Neural cell (in vitro differentiated cells): ENCODE results near the gene UBE4B. TPM values are rescaled to one million over a fixed set of nuclear protein-coding genes. Genes with fewer than 3 reads are reported as not detected.

Source experiments
- H2AFZ ChIP-seq: fragments of 200-600, 300-800 bp; sonication (generic), shearing (Covaris generic); 2 replicates; pipeline ENCODE4 v1.6.0; 2014; ENCODE audit warnings: low read depth, mild to moderate bottlenecking, antibody characterized with exemption, low read length, moderate library complexity
- H3F3A ChIP-seq: fragments of 200-600 bp; shearing (Covaris generic); 2 replicates; pipeline ENCODE4 v1.6.1; 2016; ENCODE audit warnings: mild to moderate bottlenecking, moderate library complexity, mixed read lengths, antibody characterized with exemption, low read length; ENCODE audit not compliant: insufficient read depth, poor library complexity, severe bottlenecking
- H3K27ac ChIP-seq: fragments of 200-600, 300-800 bp; sonication (generic), shearing (Covaris generic); 2 replicates; pipeline ENCODE4 v1.5.1; 2014; ENCODE audit warnings: mild to moderate bottlenecking, low read length, moderate library complexity
- H3K27me3 ChIP-seq: fragments of 300-800, 200-600 bp; sonication (generic), shearing (Covaris generic); 2 replicates; pipeline ENCODE4 v1.6.0; 2014; ENCODE audit warnings: mild to moderate bottlenecking, low read depth, low read length, moderate library complexity; ENCODE audit not compliant: insufficient read depth
- H3K36me3 ChIP-seq: fragments of 300-800, 200-600 bp; sonication (generic), shearing (Covaris generic); 2 replicates; pipeline ENCODE4 v1.5.1; 2014; ENCODE audit warnings: mild to moderate bottlenecking, antibody characterized with exemption, low read length, moderate library complexity; ENCODE audit not compliant: insufficient read depth
- H3K4me2 ChIP-seq: fragments of 300-800, 200-600 bp; sonication (generic), shearing (Covaris generic); 2 replicates; pipeline ENCODE4 v1.6.0; 2014; ENCODE audit warnings: mild to moderate bottlenecking, low read length
- H3K4me3 ChIP-seq: fragments of 300-800, 200-600 bp; sonication (generic), shearing (Covaris generic); 2 replicates; pipeline ENCODE4 v1.5.1; 2014; ENCODE audit warnings: mild to moderate bottlenecking, low read length, moderate library complexity
- H3K79me2 ChIP-seq: fragments of 200-600 bp; shearing (Covaris generic); replicated peaks from 2 replicates; pipeline ENCODE4 v1.6.0; 2014; ENCODE audit warnings: mild to moderate bottlenecking, low read length, moderate library complexity; ENCODE audit not compliant: insufficient read depth
- H3K9ac ChIP-seq: fragments of 300-800, 200-600 bp; sonication (generic), shearing (Covaris generic); 2 replicates; pipeline ENCODE4 v1.6.1; 2016; ENCODE audit warnings: mild to moderate bottlenecking, low read length, mixed read lengths
- H3K9me2 ChIP-seq: fragments of 200-600 bp; shearing (Covaris generic); 2 replicates; pipeline ENCODE4 v1.6.1; 2016; ENCODE audit warnings: mild to moderate bottlenecking, low read length, mixed read lengths; ENCODE audit not compliant: insufficient read depth
- H3K9me3 ChIP-seq: fragments of 200-600, 300-800 bp; sonication (generic), shearing (Covaris generic); 2 replicates; pipeline ENCODE4 v1.6.1; 2016; ENCODE audit warnings: mild to moderate bottlenecking, mixed run types, low read length, moderate library complexity, mixed read lengths
- H4K20me1 ChIP-seq: fragments of 200-600 bp; shearing (Covaris generic); 2 replicates; pipeline ENCODE4 v1.6.1; 2016; ENCODE audit warnings: mild to moderate bottlenecking, mixed run types; ENCODE audit not compliant: insufficient read depth
- EP300 ChIP-seq: fragments of 450-650 bp; conservative IDR thresholded peaks from 2 replicates; pipeline ENCODE4 v1.6.1; 2014; ENCODE audit warnings: antibody characterized with exemption, mild to moderate bottlenecking, moderate library complexity; ENCODE audit not compliant: poor library complexity, severe bottlenecking
- EZH2 ChIP-seq: fragments of 200-600, 300-800 bp; shearing (Covaris generic), sonication (generic); IDR thresholded peaks from 2 replicates; pipeline ENCODE4 v1.6.1; 2014; ENCODE audit warnings: antibody characterized with exemption, low read length, borderline replicate concordance, mild to moderate bottlenecking; ENCODE audit not compliant: insufficient read depth, poor library complexity, severe bottlenecking
- MXI1 ChIP-seq: fragments of 450-650 bp; conservative IDR thresholded peaks from 2 replicates; pipeline ENCODE4 v1.6.1; 2014; ENCODE audit warnings: antibody characterized with exemption, mild to moderate bottlenecking; ENCODE audit not compliant: poor library complexity, severe bottlenecking
- POLR2AphosphoS5 ChIP-seq: IDR thresholded peaks from 2 replicates; pipeline ENCODE4 v1.6.1; 2012
- RAD21 ChIP-seq: fragments of 450-650 bp; conservative IDR thresholded peaks from 2 replicates; pipeline ENCODE4 v1.6.1; 2014; ENCODE audit warnings: antibody characterized with exemption, mild to moderate bottlenecking, moderate library complexity
- SMC3 ChIP-seq: fragments of 450-650 bp; conservative IDR thresholded peaks from 2 replicates; pipeline ENCODE4 v1.6.1; 2014; ENCODE audit warnings: antibody characterized with exemption, mild to moderate bottlenecking, moderate library complexity; ENCODE audit not compliant: poor library complexity
- TAF1 ChIP-seq: IDR thresholded peaks from 2 replicates; pipeline ENCODE4 v1.6.1; 2012; ENCODE audit warnings: low read depth
- polyA plus RNA-seq: library from polyadenylated mRNA; depleted of rRNA; stranded (reverse); fragments of >200 nt; gene quantifications from 2 replicates; pipeline ENCODE4 v1.2.3, GENCODE V29; 2014
- TF ChIP-seq, protein P1 (sequence below): IDR thresholded peaks from 2 replicates; pipeline ENCODE4 v1.6.1; 2012; ENCODE audit warnings: borderline replicate concordance
- TF ChIP-seq, protein P2 (sequence below): fragments of 450-650 bp; IDR thresholded peaks from 2 replicates; pipeline ENCODE4 v1.5.1; 2014; ENCODE audit warnings: antibody characterized with exemption, mild to moderate bottlenecking, moderate library complexity; ENCODE audit not compliant: poor library complexity, severe bottlenecking

The UBE4B gene
- polyA plus RNA-seq, 1 donor from 2014 or later = 28.9 TPM

DNA sequence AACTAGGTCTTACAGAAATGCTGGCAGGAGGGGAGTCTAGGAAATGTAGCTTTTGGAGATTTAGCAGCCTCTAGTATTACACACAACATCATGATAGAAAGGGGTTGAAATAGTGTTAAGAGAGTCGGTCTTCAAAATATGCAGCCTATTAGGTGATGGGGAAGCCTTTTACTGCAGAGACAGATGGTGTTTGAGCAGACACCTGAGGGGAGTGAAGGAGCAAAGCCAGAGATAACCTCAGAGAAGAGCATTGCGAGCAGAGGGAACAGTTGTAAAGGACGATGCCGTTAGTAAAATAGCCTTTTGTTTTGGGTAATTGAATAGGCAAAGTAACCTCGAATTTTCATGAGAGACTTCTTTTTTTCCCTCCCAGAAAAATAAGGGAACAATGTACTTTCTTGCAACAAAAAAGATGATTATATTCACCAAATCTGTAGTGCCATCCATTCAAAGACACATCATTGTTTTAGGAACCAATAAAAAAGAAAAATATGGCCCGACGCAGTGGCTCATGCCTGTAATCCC, 111.3 kb downstream of the UBE4B start:
- Histone ChIP-seq H2AFZ (no peak overlapping the region), H3F3A (no peaks in the 10 kb centered on the region), H3K9me2 (no peaks in the 10 kb centered on the region), H3K9me3 (no peaks in the 10 kb centered on the region), H3K9ac (no peak overlapping the region), H3K4me2 (no peak overlapping the region), H4K20me1 (no peaks in the 10 kb centered on the region), H3K4me3 (no peak overlapping the region), H3K27me3 (no peaks in the 10 kb centered on the region), H3K36me3 (peaks cover 11% of the 10 kb centered on the region), H3K79me2 (no peaks in the 10 kb centered on the region), H3K27ac (no peak overlapping the region)
- TF ChIP-seq, protein P1, sequence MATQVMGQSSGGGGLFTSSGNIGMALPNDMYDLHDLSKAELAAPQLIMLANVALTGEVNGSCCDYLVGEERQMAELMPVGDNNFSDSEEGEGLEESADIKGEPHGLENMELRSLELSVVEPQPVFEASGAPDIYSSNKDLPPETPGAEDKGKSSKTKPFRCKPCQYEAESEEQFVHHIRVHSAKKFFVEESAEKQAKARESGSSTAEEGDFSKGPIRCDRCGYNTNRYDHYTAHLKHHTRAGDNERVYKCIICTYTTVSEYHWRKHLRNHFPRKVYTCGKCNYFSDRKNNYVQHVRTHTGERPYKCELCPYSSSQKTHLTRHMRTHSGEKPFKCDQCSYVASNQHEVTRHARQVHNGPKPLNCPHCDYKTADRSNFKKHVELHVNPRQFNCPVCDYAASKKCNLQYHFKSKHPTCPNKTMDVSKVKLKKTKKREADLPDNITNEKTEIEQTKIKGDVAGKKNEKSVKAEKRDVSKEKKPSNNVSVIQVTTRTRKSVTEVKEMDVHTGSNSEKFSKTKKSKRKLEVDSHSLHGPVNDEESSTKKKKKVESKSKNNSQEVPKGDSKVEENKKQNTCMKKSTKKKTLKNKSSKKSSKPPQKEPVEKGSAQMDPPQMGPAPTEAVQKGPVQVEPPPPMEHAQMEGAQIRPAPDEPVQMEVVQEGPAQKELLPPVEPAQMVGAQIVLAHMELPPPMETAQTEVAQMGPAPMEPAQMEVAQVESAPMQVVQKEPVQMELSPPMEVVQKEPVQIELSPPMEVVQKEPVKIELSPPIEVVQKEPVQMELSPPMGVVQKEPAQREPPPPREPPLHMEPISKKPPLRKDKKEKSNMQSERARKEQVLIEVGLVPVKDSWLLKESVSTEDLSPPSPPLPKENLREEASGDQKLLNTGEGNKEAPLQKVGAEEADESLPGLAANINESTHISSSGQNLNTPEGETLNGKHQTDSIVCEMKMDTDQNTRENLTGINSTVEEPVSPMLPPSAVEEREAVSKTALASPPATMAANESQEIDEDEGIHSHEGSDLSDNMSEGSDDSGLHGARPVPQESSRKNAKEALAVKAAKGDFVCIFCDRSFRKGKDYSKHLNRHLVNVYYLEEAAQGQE = no peak
- TF ChIP-seq TAF1 = no peak
- no peak for TF ChIP-seq MXI1
- no peak for TF ChIP-seq RAD21
- TF ChIP-seq EZH2 = no peak
- no peak for TF ChIP-seq EP300
- no peak for TF ChIP-seq POLR2AphosphoS5
- TF ChIP-seq, protein P2, sequence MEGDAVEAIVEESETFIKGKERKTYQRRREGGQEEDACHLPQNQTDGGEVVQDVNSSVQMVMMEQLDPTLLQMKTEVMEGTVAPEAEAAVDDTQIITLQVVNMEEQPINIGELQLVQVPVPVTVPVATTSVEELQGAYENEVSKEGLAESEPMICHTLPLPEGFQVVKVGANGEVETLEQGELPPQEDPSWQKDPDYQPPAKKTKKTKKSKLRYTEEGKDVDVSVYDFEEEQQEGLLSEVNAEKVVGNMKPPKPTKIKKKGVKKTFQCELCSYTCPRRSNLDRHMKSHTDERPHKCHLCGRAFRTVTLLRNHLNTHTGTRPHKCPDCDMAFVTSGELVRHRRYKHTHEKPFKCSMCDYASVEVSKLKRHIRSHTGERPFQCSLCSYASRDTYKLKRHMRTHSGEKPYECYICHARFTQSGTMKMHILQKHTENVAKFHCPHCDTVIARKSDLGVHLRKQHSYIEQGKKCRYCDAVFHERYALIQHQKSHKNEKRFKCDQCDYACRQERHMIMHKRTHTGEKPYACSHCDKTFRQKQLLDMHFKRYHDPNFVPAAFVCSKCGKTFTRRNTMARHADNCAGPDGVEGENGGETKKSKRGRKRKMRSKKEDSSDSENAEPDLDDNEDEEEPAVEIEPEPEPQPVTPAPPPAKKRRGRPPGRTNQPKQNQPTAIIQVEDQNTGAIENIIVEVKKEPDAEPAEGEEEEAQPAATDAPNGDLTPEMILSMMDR = no peak
- no peak for TF ChIP-seq SMC3

DNA sequence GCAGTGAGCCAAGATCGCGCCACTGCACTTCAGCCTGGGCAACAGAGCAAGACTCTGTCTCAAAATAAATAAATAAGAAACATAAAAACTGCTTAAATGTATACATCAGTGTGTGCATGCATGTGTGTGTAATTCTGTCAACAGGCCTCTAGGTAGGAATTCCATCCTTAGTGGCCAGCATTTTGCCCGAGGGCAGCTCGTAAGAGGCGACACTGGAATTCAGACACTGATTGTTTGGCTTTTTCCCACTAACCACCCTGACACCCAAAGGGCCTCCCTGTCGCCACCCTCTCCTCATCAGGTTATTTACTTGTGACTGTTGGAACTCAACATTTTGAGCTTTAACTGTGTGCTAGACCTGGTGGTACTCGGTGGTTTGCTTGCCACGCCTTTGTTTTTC, 113.6 kb downstream of the UBE4B start:
- no peaks in the 10 kb centered on the region for H3K9me2 ChIP-seq
- H3K9ac ChIP-seq = no peak overlapping the region
- peaks cover 5% of the 10 kb centered on the region for H3K36me3 ChIP-seq
- no peak overlapping the region for H3K4me2 ChIP-seq
- no peak overlapping the region for H3K27ac ChIP-seq
- TF ChIP-seq RAD21 (no peak), POLR2AphosphoS5 (no peak), EP300 (no peak), EZH2 (no peak), TAF1 (no peak), SMC3 (no peak), MXI1 (no peak)
- TF ChIP-seq, protein P2 = no peak
- TF ChIP-seq, protein P1 = no peak
- H3K79me2 ChIP-seq = no peaks in the 10 kb centered on the region
- no peaks in the 10 kb centered on the region for H3K27me3 ChIP-seq
- H3K4me3 ChIP-seq = no peak overlapping the region
- no peak overlapping the region for H2AFZ ChIP-seq
- no peaks in the 10 kb centered on the region for H4K20me1 ChIP-seq
- no peaks in the 10 kb centered on the region for H3F3A ChIP-seq
- H3K9me3 ChIP-seq = no peaks in the 10 kb centered on the region
